ENCODE measurements around the gene FOXP4.
A peak's percentile ranks its signal among the peaks of the same experiment; 100 is the strongest.

Gene FOXP4

DNA sequence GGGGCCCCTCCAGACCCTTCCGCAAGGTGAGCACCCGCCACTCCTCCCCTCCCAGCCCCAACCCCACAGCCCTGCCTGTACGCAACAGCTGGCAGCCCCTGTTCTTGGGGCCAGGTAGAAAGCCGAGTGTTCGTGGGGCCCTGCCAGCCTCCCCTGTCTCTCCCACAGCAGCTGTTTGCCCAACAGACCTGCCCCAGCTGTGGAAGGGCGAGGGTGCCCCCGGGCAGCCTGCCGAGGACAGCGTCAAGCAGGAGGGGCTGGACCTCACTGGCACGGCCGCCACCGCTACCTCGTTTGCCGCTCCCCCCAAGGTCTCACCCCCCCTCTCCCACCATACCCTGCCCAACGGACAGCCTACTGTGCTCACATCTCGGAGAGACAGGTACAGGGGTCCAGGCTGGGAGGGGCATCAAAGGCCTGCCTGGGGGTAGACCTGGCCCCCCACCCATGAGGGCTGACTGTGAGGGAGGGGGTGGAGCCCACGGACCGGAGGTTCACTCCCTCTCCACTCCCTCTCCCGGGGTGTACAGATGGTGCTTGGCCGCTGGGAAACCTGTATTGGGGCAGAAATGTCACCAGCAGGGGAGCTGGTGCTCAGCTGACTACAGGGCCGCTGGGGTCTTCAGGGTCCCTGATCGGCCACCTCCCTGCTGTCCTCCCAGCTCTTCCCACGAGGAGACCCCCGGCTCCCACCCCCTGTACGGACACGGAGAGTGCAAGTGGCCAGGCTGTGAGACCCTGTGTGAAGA lies 41.1 kb downstream of the FOXP4 start:
- no peak for DNase-seq

DNA sequence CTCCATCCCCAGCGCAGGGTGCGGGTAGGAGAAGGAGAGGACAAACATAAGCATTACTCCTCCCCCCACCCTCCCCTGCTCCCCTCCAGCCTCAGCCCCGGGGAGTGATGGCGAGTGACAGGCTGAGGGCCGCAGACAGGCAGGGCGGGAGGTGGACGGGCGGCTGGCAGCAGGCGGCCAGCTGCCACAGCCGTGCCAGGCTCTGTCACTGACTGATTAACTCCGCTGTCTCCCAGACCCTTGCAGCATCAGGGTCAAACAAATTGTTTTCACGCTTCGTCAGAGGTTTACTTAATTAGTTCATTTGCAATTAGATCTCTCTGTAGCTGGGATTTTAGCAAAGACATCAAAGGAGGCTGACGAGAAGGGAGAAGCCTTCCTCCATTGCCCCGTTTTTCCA lies 41.9 kb downstream of the FOXP4 start:
- no peak for DNase-seq

DNA sequence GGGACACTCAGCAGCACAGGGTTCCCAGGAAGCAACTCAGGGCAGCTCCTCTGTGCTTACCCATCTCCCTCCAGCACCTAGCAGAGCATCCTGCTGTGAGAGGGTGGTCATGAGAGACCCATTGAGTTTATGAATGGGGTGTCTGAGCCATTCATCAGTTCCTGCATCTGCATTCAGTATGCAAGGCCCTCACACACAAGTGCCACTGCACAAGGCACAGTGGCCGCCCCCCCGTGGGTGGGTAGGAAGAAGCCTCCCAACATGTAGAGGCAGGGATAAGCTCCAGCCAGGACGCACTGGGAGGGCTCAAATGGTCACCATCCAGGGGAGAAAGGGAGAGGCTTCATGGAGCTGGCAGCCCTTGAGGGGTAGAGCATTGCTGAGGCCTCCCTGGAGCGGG lies 43.0 kb downstream of the FOXP4 start:
- DNase-seq, result no peak

DNA sequence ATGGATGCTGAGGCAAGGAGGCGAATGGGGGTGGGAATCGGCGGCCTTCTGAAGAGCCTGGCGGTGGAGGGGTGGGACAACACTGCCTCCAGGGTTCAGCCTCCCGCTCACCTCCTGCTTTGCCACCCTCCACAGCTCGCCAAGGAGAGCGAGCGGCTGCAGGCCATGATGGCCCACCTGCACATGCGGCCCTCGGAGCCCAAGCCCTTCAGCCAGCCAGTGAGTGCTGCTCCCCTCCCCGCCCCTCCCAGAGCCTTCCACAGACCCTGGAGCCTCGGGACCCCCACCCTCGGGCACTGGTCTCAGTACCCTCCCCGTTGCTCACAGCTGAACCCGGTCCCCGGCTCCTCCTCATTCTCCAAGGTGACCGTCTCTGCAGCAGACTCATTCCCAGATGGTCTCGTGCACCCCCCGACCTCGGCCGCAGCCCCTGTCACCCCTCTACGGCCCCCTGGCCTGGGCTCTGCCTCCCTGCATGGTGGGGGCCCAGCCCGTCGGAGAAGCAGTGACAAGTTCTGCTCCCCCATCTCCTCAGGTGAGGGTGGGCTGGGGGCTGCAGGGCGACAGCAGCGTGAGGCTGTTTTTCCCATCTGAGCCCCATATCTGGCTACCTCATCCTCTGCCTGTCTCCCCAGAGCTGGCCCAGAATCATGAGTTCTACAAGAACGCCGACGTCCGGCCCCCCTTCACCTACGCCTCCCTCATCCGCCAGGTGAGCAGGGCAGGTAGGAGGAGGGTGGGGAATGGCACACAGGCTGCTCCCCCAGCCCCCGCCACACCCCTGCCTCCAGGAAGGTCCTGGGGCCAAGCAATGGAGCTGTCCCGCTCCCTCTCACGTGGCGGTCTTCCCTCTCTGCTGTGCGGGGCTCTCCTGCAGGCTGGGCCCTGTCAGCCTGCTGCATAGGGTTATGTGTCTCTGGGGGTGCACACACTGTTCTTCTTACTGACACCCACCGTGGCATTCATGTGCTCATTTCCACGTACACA lies 43.7 kb downstream of the FOXP4 start:
- DNase-seq, result no peak

DNA sequence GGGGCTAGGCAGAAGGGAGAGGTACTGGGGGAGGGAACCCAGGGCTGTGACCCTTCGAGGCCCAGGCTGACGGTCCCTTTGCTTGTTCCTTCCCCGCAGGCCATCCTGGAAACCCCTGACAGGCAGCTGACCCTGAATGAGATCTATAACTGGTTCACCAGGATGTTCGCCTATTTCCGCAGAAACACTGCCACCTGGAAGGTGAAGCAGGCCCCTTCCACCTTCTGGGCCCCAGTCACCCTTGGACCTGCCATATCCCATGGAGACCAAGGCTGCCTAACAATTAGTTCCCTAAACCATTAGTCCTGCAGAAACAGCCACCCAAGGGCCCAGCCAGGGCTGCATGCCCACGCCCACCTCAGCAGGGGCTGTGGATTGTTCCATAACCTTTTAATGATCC lies 44.9 kb downstream of the FOXP4 start:
- no peak for DNase-seq

DNA sequence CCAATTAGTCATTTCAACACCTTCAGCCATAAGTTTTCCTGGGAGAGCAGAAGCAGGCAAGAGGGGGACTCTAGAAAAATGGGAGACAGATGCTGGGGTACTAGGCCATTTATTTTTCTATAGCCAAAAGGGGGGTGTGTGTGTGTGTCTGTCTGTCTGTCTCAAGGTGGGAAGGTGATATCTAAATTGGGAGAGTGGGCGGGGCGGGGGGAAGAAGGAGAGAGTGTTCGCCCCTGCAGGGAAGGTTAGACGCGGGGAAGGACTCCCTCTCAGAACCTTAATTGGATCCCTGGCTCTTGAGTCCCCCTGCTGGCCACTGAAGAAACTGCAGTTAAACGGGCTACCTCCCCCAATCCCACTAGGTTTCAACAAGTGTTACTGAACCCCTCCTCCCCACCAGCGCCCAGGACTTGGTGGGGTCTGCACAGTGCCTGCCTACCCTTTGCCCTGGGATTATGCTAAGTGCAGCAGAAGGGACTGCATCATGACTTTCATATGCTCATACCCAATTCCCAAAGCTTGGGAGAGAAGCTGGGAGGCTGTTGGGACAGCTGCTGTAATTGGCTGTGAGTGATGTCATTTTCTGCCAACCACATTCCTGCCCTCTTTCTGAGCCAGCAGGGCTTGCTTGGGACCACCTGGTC lies 45.8 kb downstream of the FOXP4 start:
- peak; percentile 68 to 74 for DNase-seq

DNA sequence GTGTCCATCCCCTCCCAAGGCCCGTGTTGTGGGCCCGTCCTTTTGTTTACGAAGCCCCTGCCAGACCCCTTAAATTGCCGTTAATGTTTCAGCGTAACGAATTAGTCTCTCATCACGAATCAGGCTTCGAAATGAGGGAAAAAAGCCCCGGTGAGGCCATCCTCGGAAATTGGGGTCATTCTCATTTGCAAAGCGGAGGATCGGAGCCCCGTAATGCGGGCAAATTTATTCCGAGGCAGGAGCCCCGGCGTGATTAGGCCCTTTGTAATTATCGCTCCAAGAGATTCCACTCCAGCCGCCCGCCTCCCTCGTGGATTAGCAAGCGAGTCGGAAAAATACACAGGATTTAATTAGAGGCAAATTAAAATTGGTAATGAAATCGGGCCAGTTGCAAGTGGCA lies 47.2 kb downstream of the FOXP4 start:
- no peak for DNase-seq

DNA sequence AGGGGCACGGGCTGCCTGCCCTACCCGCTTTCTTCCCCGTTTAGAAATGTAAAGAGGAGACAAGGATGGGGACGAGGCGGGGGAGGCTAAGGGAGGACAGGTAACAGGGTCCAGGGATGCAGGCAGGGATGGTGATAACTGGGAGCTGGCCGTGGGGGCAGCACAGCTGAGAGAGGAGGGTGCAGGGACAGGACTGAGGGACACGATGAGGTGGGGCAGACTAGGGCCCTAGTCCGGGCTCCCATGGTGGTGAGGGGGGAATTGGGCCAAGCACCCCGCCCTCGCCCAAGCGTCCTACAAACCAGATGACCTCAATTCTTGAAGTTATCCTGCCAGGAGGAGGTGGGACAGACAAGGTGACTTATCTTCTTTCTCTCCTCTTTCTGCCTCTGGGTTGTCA lies 47.7 kb downstream of the FOXP4 start:
- no peak for DNase-seq

DNA sequence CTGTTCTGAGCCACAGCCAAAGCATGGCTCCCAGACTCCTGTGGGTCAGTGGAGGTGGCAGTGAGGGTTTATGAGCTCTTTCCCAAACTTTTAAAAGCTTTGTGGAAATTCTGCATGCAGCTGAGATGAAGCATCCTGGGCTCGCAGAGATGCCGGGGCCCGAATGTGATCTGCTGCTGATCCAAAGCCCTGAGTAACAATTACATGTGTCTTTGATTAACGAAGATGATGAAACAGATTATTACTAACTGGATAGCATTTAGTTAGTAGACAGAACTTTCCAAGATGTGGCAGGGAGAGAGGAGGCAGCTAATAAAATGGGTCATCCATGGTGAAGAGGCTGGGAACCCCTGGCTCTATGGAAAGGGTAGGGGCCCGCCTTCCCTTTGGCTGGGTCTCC lies 48.1 kb downstream of the FOXP4 start:
- no peak for DNase-seq

DNA sequence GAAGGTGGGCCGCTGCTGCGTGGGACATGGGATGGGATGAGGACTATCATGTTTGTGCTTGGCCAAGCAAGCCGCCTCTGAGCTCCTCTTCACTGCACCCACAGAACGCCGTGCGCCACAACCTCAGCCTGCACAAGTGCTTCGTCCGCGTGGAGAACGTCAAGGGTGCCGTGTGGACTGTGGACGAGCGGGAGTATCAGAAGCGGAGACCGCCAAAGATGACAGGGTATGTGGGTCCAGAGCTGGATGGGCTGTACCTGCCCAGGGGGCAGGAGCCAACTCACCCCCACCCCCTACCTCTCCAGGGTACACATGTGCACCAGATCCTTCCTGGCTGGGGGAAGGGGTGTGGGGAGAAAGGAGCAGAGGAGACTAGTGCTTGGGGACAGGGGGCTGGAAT lies 48.6 kb downstream of the FOXP4 start:
- no peak for DNase-seq

DNA sequence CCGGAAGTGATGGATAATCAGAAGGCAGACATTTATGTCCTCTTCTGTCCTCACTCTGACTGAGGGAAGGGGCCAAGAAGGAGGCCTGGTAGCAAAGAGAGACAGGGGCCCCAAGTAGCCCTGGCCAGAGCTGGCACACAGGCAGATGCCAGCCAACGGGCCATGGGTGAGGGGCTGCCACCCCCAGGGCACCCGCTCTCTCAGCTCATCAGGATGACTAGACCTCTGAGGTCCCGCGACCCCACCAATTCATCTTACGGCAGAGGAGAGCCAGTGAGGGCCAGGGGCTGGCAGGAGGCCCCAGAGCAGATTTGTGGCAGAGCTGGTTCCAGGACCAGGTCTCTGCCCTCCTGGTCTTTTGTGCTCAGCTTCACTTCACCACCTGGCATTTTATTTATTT lies 49.0 kb downstream of the FOXP4 start:
- no peak for DNase-seq

DNA sequence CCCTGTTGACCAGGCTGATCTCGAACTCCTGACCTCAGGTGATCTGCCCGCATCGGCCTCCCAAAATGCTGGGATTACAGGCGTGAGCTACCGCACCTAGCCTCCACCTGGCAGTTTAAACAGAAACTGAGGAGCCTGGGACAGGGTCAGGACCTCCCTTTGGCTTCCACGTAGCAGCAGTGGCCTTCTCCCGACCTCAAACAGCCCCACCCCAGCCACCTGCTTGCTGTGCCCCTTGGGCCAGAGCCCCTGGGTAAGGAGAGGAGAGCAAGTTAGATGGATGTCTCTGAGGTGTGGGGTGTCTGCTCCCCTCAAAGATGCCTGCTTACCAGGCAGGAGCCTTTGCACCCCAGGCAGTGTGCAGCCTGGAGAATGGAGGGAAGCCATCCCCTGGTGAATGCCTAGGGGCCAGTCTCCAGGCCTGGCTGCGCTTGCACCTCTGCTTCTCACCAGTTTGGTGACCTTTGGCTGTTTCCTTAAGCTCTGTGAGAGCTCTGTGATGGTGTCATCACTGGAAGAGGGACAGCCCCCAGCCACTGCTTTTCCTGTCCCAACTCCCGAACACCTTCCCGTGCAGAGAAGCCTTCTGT lies 50.0 kb downstream of the FOXP4 start:
- DNase-seq, result no peak

DNA sequence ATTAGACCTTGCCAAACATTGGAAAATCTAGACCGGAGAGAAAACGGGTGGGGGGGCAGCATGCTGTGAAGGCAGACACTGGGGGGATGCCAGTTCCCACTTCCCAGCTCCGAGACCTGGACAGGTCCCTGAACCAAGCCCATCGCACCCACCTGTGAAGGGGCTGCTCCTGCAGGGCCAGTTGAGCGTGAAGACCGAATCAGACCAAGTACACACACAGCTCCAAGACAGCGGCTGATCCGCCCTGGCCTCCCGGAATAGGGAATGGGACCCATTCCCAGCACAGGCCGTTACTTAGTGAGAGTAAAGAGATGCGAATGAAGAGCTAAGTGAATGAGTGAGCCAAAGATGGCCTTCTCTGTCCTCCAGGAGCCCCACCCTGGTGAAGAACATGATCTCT lies 50.6 kb downstream of the FOXP4 start:
- DNase-seq, result no peak

DNA sequence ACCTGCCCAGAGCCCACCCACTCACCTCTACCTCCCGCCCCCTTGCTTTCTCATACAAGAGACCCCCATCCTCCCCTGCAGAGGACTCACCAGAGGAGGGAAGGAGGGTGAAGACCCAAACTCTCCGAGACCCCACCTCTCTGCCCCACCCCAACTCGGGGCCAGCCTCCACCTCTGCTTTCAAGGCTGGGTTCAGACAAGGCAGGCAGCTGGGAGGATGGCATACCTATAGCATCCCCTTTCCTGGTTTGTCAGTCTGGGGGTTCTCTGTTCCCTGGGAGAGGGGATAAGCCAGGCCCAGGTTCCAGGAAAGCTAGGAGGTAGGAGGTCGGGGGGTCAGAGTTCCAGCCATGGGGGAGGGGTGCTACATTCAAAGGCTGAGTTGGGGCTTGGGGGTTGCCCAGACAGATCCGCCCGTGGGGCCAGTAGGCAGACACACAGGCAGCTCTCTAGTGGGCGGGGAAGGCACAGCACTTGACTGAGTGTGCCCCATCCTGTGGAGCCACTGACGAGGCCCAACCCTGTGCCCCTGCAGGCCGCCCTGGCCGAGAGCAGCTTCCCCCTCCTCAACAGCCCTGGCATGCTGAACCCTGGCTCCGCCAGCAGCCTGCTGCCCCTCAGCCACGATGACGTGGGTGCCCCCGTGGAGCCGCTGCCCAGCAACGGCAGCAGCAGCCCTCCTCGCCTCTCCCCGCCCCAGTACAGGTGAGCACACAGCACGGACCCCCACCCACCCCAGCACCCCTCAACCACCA lies 51.2 kb downstream of the FOXP4 start:
- no peak for DNase-seq

DNA sequence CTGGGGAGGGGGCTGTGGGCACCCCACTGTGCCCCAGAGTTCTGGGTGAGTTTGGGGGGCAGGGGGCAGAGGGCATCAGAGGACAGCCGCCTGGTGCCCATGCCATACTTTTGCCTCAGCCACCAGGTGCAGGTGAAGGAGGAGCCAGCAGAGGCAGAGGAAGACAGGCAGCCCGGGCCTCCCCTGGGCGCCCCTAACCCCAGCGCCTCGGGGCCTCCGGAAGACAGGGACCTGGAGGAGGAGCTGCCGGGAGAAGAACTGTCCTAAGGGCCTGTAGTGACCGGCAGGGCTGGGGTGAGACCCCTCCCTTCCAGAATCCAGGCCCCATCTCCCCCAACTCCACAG lies 52.5 kb downstream of the FOXP4 start:
- no peak for DNase-seq

DNA sequence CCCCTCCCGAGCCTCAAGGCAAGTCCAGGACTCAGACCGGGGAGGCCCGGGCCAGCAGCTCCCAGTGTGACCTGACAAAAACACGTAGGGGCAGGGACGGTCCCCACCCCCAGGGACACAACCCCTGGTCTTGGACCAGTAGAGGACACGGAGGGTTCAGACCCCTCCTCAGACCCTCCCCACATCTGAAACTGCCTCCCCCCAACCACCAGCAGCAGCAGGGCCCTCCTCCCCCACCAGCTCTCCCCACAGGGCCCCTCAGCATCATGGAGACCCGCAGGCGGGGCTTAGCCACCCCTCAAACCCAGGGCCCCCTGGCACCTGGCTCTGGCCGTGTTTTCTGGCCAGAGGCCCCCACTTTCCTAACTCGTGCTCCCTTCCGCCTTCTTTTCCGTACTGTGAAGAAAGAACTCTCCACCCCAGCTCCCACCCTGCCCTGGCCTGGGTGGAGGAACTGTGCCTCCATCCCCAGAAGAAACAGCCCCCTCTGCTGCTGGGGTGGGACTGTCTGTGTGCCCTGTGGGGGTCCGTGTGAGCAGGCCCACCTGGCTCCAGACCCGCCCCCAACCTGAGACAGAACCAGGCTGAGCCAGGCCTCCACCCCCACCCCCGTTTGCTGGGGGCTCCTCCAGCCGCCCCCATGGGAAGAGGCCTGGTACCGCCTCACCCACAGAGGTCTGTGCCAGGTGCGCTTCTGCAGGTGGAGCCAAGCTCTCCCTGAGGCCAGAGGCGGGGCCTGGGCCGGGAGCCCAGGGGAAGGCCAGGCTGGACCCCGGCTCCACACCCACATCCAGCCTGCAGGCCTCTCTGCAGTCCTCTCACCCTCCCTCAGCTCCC lies 53.1 kb downstream of the FOXP4 start:
- no peak for DNase-seq

DNA sequence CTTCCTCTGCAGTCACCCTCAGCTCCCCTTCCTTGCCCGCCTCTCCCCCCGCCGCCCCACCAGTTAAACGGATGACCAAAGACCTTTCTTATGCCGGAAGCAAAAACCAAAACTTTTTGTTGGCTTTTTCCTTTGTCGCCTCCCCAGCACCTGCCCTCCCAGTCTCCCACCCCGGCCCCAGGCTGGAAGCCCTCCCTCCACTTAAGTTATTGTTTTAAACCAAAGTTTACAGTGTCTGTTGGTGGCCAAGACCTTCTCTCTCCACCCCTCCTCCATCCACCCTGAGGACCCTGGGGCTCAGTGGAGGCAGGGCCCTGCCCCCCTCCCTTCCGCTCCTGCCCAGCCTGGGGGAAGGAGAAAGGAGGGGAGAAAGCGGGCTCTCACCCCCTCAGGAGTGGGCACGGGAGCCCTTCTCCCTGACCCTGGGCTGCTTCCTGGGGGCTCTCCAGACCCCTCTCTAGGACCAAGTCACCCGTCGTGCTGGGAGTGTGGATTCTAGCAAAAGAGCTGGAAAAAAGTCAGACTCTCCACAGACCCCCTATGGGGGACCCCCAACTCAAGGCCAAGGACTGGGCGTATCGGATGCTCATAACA lies 53.8 kb downstream of the FOXP4 start:
- no peak for DNase-seq

DNA sequence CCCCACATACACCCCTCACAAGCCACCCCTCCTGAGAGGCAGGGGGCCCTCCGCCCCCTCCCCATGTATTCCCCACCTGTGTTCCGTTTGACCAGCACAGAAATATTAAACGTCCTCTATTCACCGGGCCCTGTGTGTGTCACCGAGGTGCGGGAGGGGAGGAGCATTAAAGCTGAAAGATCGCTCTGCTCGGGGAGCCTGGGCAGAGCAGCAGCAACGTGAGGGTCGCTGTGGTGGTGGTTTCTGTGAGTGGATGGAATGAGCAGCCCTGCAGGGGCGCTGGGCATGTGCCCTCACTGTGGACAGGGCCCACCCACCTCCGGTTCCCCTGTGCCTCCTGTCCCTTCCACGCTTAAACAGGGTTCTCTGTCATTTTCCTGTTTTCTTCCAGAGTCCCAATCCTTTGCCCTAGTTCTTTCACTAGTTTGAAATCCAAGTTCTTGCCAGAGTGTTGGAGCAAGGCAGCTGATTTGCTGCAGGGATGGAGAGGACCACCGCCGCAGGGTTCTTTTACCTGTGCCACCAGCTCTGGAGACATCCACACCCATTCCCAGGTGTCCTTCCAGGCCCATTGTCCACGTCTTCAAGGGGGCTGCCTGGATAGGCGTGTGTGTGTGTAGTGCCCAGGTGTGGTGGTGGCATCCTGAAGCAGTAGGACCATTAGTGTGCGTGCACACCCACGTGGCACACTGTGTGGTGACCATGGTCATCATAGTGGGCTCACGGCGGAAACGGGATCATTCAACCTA lies 54.5 kb downstream of the FOXP4 start:
- DNase-seq, result no peak

DNA sequence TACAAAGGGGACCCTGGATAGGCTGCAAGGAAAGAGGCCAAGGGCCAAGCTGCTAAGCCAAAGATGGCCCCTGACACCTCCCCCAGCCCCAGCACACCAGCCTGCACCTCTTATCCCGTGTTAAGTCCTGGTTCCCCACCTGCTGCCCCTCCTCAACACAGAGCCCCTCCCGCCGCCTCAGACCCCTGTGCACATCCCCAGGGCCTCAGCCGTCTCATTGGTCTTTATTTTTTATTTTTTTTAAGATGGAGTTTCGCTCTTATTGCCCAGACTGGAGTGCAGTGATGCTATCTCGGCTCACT lies 55.0 kb downstream of the FOXP4 start:
- DNase-seq, result no peak

DNA sequence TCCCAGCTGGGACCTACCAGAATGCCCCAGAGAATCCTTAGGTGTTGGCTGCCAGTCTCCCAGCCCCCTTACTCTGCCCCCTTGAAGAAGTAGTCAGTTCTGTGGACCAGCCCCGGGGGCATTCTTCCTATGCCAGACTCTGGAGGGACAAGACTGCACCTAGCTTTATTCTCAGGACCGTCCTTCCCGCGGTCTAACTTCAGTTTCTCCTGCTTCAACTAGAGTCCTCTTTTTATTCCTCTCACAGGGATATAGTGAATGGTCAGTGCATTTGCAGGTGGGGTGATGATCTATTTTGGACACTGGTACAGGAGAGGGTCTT lies 56.2 kb downstream of the FOXP4 start:
- no peak for DNase-seq
